HepG2 (cell line): Measurements from ENCODE around the gene SGTB. TPM values are rescaled to one million over a fixed set of nuclear protein-coding genes. Genes with fewer than 3 reads are reported as not detected.

Experiments used
- ATAC-seq: fragments of 200-7000 bp; cut with Tn5 transposase; 3 replicates; pipeline ENCODE4 v1.9.1; 2020; ENCODE audit warnings: mild to moderate bottlenecking, moderate library complexity
- BruUV-seq: library from RNA; stranded (reverse); fragments of 400-500 nt; replicated peaks from 2 replicates; lab custom pipeline; 2021; lab: Mats Ljungman, UMichigan
- CTCF ChIA-PET: fragments of 300-600 bp; formaldehyde crosslinking; extraction: SDS; loops from one replicate; lab custom pipeline; 2021; ENCODE audit warnings: low total read pairs, inconsistent platforms, low intra/inter-chr PET ratio; lab: Yijun Ruan, JAX
- POLR2A ChIA-PET: fragments of 350-600 bp; sonication (Branson Sonifier 250); formaldehyde crosslinking; loops from one replicate; lab custom pipeline; 2020; ENCODE audit warnings: antibody characterized with exemption, inconsistent platforms; lab: Yijun Ruan, JAX
- DNase-seq: peaks from one replicate; pipeline ENCODE4 v3.0.0-alpha.2; 2015; ENCODE audit warnings: low spot score
- FAIRE-seq: peaks from 3 replicates; lab custom pipeline; 2011; peaks lifted over from hg19 to GRCh38; lab: Jason Lieb, UNC
- H2AFZ ChIP-seq: one replicate; pipeline ENCODE4 v1.6.1; 2011; ENCODE audit warnings: low read length, inconsistent platforms
- H3K27ac ChIP-seq: fragments of 300-600 bp; 3 replicates; pipeline ENCODE4 v1.8.0; 2011; ENCODE audit warnings: mixed run types, mild to moderate bottlenecking, mixed read lengths, low read length, inconsistent platforms; ENCODE audit not compliant: insufficient read depth; ENCODE audit errors: extremely low read length
- H3K27me3 ChIP-seq, 2 experiments: fragments of 200-600 bp in 1 of 2; 2 replicates in 1 of 2; 3 replicates in 1 of 2; pipeline versions ENCODE4 v1.6.0 to v1.8.0; 2011; ENCODE audit warnings: low read length in 2 of 2, mild to moderate bottlenecking in 2 of 2, moderate library complexity in 2 of 2, inconsistent platforms in 1 of 2; ENCODE audit not compliant: insufficient read depth in 2 of 2, control insufficient read depth in 1 of 2
- H3K36me3 ChIP-seq, 2 experiments: fragments of 200-600 bp in 1 of 2; replicated peaks in 1 of 2; 2 replicates in 1 of 2; 3 replicates in 1 of 2; pipeline versions ENCODE4 v1.5.1 to v1.8.0; 2011; ENCODE audit warnings: low read length in 2 of 2, inconsistent platforms in 1 of 2; ENCODE audit not compliant: insufficient read depth in 2 of 2, control insufficient read depth in 1 of 2
- H3K4me1 ChIP-seq: 2 replicates; pipeline ENCODE4 v1.5.1; 2012; ENCODE audit warnings: low read length, inconsistent platforms; ENCODE audit not compliant: insufficient read depth
- H3K4me2 ChIP-seq: 2 replicates; pipeline ENCODE4 v1.6.0; 2011; ENCODE audit warnings: low read depth, low read length, inconsistent platforms
- H3K4me3 ChIP-seq, 3 experiments: fragments of 200-600 bp in 1 of 3; sonication (generic), shearing (Covaris generic) in 1 of 3; replicated peaks in 1 of 3; 2 replicates each; pipeline ENCODE4 v1.5.1; 2011 to 2016; ENCODE audit warnings: low read length in 3 of 3, inconsistent platforms in 2 of 3, low read depth in 2 of 3, mild to moderate bottlenecking in 2 of 3, control low read depth in 1 of 3, mixed read lengths in 1 of 3; ENCODE audit not compliant: insufficient read depth in 1 of 3
- H3K79me2 ChIP-seq: one replicate; pipeline ENCODE4 v1.6.1; 2011; ENCODE audit warnings: low read length, inconsistent platforms; ENCODE audit not compliant: insufficient read depth
- H3K9ac ChIP-seq: 2 replicates; pipeline ENCODE4 v1.6.0; 2011; ENCODE audit warnings: mild to moderate bottlenecking, low read depth, low read length, inconsistent platforms; ENCODE audit not compliant: insufficient read depth
- H3K9me3 ChIP-seq: 2 replicates; pipeline ENCODE4 v1.5.1; 2012; ENCODE audit warnings: mild to moderate bottlenecking, low read length
- H4K20me1 ChIP-seq: 2 replicates; pipeline ENCODE4 v1.6.0; 2011; ENCODE audit warnings: inconsistent platforms, mild to moderate bottlenecking, low read length, moderate library complexity; ENCODE audit not compliant: insufficient read depth
- EP300 ChIP-seq, 3 experiments: sonication (generic) in 1 of 3; formaldehyde crosslinking in 1 of 3; IDR thresholded peaks; 2 replicates each; pipeline versions ENCODE4 v1.5.1 to v1.6.1; 2011 to 2020; ENCODE audit warnings: low read depth in 2 of 3, low read length in 2 of 3, borderline replicate concordance in 1 of 3, improper control_type of control experiment in 1 of 3, mild to moderate bottlenecking in 1 of 3, missing genetic modification reagents in 1 of 3, moderate library complexity in 1 of 3
- EZH2 ChIP-seq: conservative IDR thresholded peaks from 2 replicates; pipeline ENCODE4 v1.6.1; 2012; ENCODE audit warnings: mild to moderate bottlenecking, low read depth, low read length, moderate library complexity
- GABPA ChIP-seq, 2 experiments: IDR thresholded peaks; 2 replicates each; pipeline ENCODE4 v1.6.1; 2011 to 2016; ENCODE audit warnings: low read depth in 2 of 2, low read length in 1 of 2, missing biosample characterization in 1 of 2, missing genetic modification characterization in 1 of 2
- HES4 ChIP-seq: sonication (generic); formaldehyde crosslinking; IDR thresholded peaks from 2 replicates; pipeline ENCODE4 v1.9.0; 2021; ENCODE audit warnings: mild to moderate bottlenecking, missing genetic modification reagents, borderline replicate concordance
- SPEN ChIP-seq: sonication (generic); formaldehyde crosslinking; IDR thresholded peaks from 2 replicates; pipeline ENCODE4 v1.5.1; 2020; ENCODE audit warnings: low read depth, mild to moderate bottlenecking, missing genetic modification reagents
- SRSF4 ChIP-seq: fragments of 200-400 bp; formaldehyde crosslinking; IDR thresholded peaks from one replicate; pipeline ENCODE4 v1.6.1; 2018; ENCODE audit warnings: mild to moderate bottlenecking, low read depth, low read length, moderate library complexity; ENCODE audit not compliant: poor library complexity, severe bottlenecking
- ZNF563 ChIP-seq: sonication (generic); formaldehyde crosslinking; IDR thresholded peaks from 2 replicates; pipeline ENCODE4 v1.8.0; 2022; ENCODE audit warnings: mild to moderate bottlenecking, moderate library complexity, missing genetic modification reagents
- ZNF879 ChIP-seq: sonication (generic); formaldehyde crosslinking; IDR thresholded peaks from 2 replicates; pipeline ENCODE4 v1.8.1; 2023; ENCODE audit warnings: missing genetic modification reagents
- WGBS: methylation state at CpG from one replicate; pipeline ENCODE4 v1.1.6; 2017; ENCODE audit warnings: low lambda C conversion rate; 5-methylcytosine and 5-hydroxymethylcytosine counted together
- in situ Hi-C: cut with HindIII; loops from 2 replicates; pipeline ENCODE4 v1.10.0; 2017; ENCODE audit warnings: low pct_unique_long_range_greater_than_20kb; ENCODE audit not compliant: extremely low pct_ligation_motif_present
- intact Hi-C: fragments of 100-400 bp; cut with micrococcal nuclease; formaldehyde crosslinking; loops from one replicate; pipeline ENCODE4 v1.10.0; 2022; ENCODE audit not compliant: unreplicated experiment
- polyA plus RNA-seq, 8 experiments: library from polyadenylated mRNA; depleted of rRNA in 3 of 8; stranded (reverse) in 7 of 8; unstranded in 1 of 8; fragments of >200 nt; fragmentation: Illumina TruSeq in 4 of 8; extraction: Trizol in 4 of 8; gene quantifications; 2 replicates each; pipeline versions ENCODE4 v1.2.1 to v1.2.3, GENCODE V29; 2011 to 2016; ENCODE audit warnings: low read depth in 4 of 8, missing spikeins in 1 of 8, mixed read lengths in 1 of 8; ENCODE audit not compliant: insufficient read depth in 1 of 8
- total RNA-seq, 5 experiments: library from RNA; depleted of rRNA; stranded (reverse); fragments of >200 nt; fragmentation: Illumina TruSeq; extraction: Trizol; gene quantifications; 2 replicates each; pipeline ENCODE4 v1.2.3, GENCODE V29; 2016; ENCODE audit warnings: low read depth in 1 of 5
- TF ChIP-seq, protein P1 (sequence below): sonication (generic); formaldehyde crosslinking; IDR thresholded peaks from 2 replicates; pipeline ENCODE4 v1.8.0; 2022; ENCODE audit warnings: mild to moderate bottlenecking, missing genetic modification reagents; ENCODE audit not compliant: insufficient replicate concordance
- TF ChIP-seq, protein P2 (sequence below): sonication (generic); formaldehyde crosslinking; IDR thresholded peaks from 2 replicates; pipeline ENCODE4 v1.4.0; 2020; ENCODE audit warnings: mild to moderate bottlenecking, missing genetic modification reagents
- TF ChIP-seq, protein P3 (sequence below): IDR thresholded peaks from 2 replicates; pipeline ENCODE4 v1.6.1; 2016

SGTB gene
- total and polyA plus RNA-seq, 2 of the 13 experiments (the other 11 are each of a cell fraction or from before 2014, with no cell fraction given): 5.2 to 11.2 TPM

DNA sequence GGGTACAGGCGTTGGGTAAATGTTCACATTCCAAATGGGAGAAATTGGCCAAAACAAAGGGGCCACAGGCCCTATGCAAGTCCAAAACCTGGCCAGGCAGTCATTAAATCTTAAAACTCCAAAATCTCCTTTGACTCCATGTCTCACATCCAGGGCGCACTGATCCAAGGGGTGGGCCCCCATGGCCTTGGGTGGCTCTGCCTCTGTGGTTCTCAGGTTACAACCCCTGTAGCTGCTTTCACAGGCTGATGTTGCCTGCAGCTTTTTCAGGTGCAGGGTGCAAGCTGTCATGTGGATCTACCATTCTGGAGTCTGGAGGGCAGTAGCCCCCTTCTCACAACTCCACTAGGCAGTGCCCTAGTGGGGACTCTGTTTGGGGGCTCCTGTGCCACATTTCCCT is 44.9 kb upstream of the SGTB start:
- POLR2A ChIA-PET: no interaction called here
- Histone ChIP-seq H3K36me3 (peaks cover 2 to 14% of the 10 kb centered on the region in 2 experiments; a peak in 3 of 5 replicates), H3K4me2 (no peak overlapping the region), H3K79me2 (no peaks in the 10 kb centered on the region), H3K9ac (no peak overlapping the region), H3K4me1 (no peaks in the 10 kb centered on the region), H3K9me3 (no peaks in the 10 kb centered on the region), H4K20me1 (no peaks in the 10 kb centered on the region), H3K27ac (no peak overlapping the region), H3K27me3 (no peaks in the 10 kb centered on the region; a peak in 1 of 5 replicates), H3K4me3 (no peak overlapping the region), H2AFZ (no peak overlapping the region)
- ATAC-seq: no peak; the same call in 2 of the 3 replicates
- CTCF ChIA-PET: no interaction called here
- DNase-seq: no peak
- no TSS peak for BruUV-seq
- WGBS: 88% methylated on average over 2 of the region's 2 CpGs
- no peak for FAIRE-seq
- in situ Hi-C loops (no loop called here), intact Hi-C loops (no loop called here)
- TF ChIP-seq GABPA (IDR thresholded peaks at IDR 0.05; ENCODE audit: low read depth, low read length) (no peak), GABPA (CRISPR knock-in tag; IDR thresholded peaks at IDR 0.05; ENCODE audit: low read depth) (no peak), HES4 (CRISPR knock-in tag) (no peak), ZNF879 (CRISPR knock-in tag) (no peak), SPEN (no peak), SRSF4 (no peak), EZH2 (no peak), EP300 (IDR thresholded peaks at IDR 0.05; ENCODE audit: low read depth in 2 of 2, low read length in 2 of 2) (no peak), EP300 (CRISPR knock-in tag; IDR thresholded peaks at IDR 0.05; ENCODE audit: borderline replicate concordance) (no peak), ZNF563 (CRISPR knock-in tag) (no peak)
- TF ChIP-seq, protein P1, sequence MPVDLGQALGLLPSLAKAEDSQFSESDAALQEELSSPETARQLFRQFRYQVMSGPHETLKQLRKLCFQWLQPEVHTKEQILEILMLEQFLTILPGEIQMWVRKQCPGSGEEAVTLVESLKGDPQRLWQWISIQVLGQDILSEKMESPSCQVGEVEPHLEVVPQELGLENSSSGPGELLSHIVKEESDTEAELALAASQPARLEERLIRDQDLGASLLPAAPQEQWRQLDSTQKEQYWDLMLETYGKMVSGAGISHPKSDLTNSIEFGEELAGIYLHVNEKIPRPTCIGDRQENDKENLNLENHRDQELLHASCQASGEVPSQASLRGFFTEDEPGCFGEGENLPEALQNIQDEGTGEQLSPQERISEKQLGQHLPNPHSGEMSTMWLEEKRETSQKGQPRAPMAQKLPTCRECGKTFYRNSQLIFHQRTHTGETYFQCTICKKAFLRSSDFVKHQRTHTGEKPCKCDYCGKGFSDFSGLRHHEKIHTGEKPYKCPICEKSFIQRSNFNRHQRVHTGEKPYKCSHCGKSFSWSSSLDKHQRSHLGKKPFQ (CRISPR knock-in tag): no peak
- TF ChIP-seq, protein P2, sequence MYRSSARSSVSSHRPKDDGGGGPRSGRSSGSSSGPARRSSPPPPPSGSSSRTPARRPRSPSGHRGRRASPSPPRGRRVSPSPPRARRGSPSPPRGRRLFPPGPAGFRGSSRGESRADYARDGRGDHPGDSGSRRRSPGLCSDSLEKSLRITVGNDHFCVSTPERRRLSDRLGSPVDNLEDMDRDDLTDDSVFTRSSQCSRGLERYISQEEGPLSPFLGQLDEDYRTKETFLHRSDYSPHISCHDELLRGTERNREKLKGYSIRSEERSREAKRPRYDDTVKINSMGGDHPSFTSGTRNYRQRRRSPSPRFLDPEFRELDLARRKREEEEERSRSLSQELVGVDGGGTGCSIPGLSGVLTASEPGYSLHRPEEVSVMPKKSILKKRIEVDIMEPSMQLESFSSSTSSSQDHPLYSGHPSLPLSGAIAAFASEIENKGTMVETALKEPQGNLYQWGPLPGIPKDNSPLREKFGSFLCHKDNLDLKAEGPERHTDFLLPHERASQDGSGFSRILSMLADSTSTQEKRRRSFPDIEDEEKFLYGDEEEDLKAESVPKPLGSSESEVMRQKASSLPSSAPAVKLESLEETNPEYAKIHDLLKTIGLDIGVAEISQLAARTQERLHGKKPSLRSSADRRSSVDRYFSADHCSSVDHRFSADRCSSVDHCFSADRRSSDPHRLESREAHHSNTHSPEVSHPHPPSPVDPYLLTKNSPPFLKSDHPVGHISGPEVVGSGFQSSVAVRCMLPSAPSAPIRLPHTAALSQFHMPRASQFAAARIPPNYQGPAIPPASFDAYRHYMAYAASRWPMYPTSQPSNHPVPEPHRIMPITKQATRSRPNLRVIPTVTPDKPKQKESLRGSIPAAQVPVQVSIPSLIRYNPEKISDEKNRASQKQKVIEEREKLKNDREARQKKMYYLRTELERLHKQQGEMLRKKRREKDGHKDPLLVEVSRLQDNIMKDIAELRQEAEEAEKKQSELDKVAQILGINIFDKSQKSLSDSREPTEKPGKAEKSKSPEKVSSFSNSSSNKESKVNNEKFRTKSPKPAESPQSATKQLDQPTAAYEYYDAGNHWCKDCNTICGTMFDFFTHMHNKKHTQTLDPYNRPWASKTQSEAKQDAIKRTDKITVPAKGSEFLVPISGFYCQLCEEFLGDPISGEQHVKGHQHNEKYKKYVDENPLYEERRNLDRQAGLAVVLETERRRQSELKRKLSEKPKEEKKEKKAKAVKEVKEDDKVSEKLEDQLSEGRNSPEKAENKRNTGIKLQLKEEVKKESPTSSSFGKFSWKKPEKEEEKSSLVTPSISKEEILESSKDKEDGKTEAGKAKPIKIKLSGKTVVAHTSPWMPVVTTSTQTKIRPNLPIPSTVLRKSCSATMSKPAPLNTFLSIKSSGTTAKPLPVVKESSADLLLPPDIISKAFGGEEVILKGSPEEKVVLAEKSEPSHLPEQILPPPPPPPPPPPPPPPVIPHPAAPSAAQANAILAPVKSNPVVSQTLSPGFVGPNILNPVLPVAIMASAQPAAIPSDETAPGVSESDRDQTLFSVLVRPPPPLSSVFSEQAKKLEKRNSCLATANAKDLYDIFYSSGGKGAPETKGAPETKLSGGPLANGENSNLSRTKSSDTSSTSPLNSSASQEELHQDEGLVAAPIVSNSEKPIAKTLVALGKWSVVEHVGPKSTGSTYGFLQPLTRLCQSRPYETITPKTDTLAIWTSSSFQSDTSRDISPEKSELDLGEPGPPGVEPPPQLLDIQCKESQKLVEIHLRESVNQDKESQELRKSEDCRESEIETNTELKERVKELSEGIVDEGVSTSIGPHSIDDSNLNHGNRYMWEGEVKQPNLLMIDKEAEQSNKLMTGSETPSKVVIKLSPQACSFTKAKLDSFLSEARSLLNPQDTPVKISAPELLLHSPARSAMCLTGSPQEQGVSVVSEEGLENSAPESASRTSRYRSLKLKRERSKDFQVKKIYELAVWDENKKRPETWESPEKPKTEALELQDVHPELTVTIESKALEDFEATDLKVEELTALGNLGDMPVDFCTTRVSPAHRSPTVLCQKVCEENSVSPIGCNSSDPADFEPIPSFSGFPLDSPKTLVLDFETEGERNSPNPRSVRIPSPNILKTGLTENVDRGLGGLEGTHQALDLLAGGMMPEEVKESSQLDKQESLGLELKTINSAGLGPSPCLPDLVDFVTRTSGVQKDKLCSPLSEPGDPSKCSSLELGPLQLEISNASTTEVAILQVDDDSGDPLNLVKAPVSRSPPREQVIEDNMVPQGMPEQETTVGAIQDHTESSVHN (CRISPR knock-in tag): no peak
- TF ChIP-seq, protein P3, sequence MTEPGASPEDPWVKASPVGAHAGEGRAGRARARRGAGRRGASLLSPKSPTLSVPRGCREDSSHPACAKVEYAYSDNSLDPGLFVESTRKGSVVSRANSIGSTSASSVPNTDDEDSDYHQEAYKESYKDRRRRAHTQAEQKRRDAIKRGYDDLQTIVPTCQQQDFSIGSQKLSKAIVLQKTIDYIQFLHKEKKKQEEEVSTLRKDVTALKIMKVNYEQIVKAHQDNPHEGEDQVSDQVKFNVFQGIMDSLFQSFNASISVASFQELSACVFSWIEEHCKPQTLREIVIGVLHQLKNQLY (CRISPR knock-in tag): no peak
